Right ventricle myocardium superior (tissue), 1 donor: Measurements from ENCODE around the gene PRIM1. TPM values are rescaled to one million over a fixed set of nuclear protein-coding genes. Genes with fewer than 3 reads are reported as not detected.
"Not testable (repeated sequence)": the region's sequence is repeated elsewhere in the genome, so short reads cannot be mapped to it uniquely, and the experiment has no call there.

ENCODE experiments used
- ATAC-seq: fragments of 200-7000 bp; cut with Tn5 transposase; one replicate; pipeline ENCODE4 v1.9.1; 2020; ENCODE audit warnings: mild to moderate bottlenecking; ENCODE audit not compliant: poor library complexity
- DNase-seq: peaks from one replicate; pipeline ENCODE4 v3.0.0-alpha.2; 2020
- intact Hi-C: fragments of 100-400 bp; cut with DNase I; formaldehyde crosslinking; loops from one replicate; pipeline ENCODE4 v1.11.2; 2022
- long read RNA-seq: library from polyadenylated mRNA; unstranded; transcript quantifications from one replicate; pipeline ENCODE4 v2.0.0, GENCODE V29; 2021
- total RNA-seq: library from RNA; stranded (reverse); fragmentation: NEBNext Ultra II Directional; extraction: Animal tissue kit (Norgen Biotek cat#: 25700); gene quantifications from one replicate; pipeline ENCODE4 v1.2.1, GENCODE V29; 2021
- donor health status: DM: no; HTN: yes; CAD: no; lungs with severe emphysema.

Gene PRIM1
- 3.6 TPM for total RNA-seq
- long read RNA-seq, transcript PRIM1-201 (13 exons, 1,393 nt): major isoform, 6 of 7 reads
- long read RNA-seq, partial matches to known transcripts: 1 of 7 reads
- long read RNA-seq, other reads (novel, unspliced or antisense): 0 of 7 reads

GRCh38 chr12:56751712-56752598, at the start of gene PRIM1:
TSS of gene PRIM1 (minus strand) at chr12:56752323. CDS start at chr12:56752298, 25 bp downstream.
- intact Hi-C loops: loop anchor here (10.0 kb wide), 2 partner anchors 313 to 363 kb away; partner anchors contain the start of gene STAT6
- peak; percentile 99 for ATAC-seq
- DNase-seq: peak; percentile 92

- DNase-seq (no peak), ATAC-seq (no peak)
- intact Hi-C loops: no loop called here
Measured at GRCh38 chr12:56800221-56800620, 48.1 kb upstream of the PRIM1 start.

GRCh38 chr12:56799345-56799744, 47.2 kb upstream of the PRIM1 start:
- DNase-seq, ATAC-seq, intact Hi-C loops: not testable (repeated sequence)

GRCh38 chr12:56795791-56796190, 43.7 kb upstream of the PRIM1 start:
- intact Hi-C loops, ATAC-seq, DNase-seq: not testable (repeated sequence)

- intact Hi-C loops, DNase-seq, ATAC-seq: not testable (repeated sequence)
Measured at GRCh38 chr12:56795046-56795562, 43.0 kb upstream of the PRIM1 start.

- intact Hi-C loops, ATAC-seq, DNase-seq: not testable (repeated sequence)
Measured at GRCh38 chr12:56793124-56793523, 41.0 kb upstream of the PRIM1 start.

- ATAC-seq: no peak
- no peak for DNase-seq
- intact Hi-C loops: no loop called here
Measured at GRCh38 chr12:56792678-56793077, 40.6 kb upstream of the PRIM1 start.

GRCh38 chr12:56789429-56789828, 37.3 kb upstream of the PRIM1 start:
- intact Hi-C loops, ATAC-seq: not testable (repeated sequence)

GRCh38 chr12:56787498-56787897, 35.4 kb upstream of the PRIM1 start:
- intact Hi-C loops: no loop called here
- no peak for ATAC-seq
- DNase-seq: no peak

More at GRCh38 chr12:56789429-56789828, 37.3 kb upstream of the PRIM1 start:
- DNase-seq: not testable (repeated sequence)

- intact Hi-C loops: no loop called here
- ATAC-seq (no peak), DNase-seq (no peak)
Measured at GRCh38 chr12:56785874-56786273, 33.8 kb upstream of the PRIM1 start.

GRCh38 chr12:56785141-56785865, 33.2 kb upstream of the PRIM1 start:
- no peak for ATAC-seq
- intact Hi-C loops: no loop called here

GRCh38 chr12:56781726-56782125, 29.6 kb upstream of the PRIM1 start:
- ATAC-seq (no peak), DNase-seq (no peak)
- intact Hi-C loops: no loop called here

More at GRCh38 chr12:56785141-56785865, 33.2 kb upstream of the PRIM1 start:
- no peak for DNase-seq

- intact Hi-C loops: no loop called here
- no peak for ATAC-seq
- DNase-seq: no peak
Measured at GRCh38 chr12:56778756-56779155, 26.6 kb upstream of the PRIM1 start.

- ATAC-seq (no peak), DNase-seq (no peak)
- intact Hi-C loops: no loop called here
Measured at GRCh38 chr12:56776654-56777053, 24.5 kb upstream of the PRIM1 start.

- ATAC-seq (no peak), DNase-seq (no peak)
- intact Hi-C loops: no loop called here
Measured at GRCh38 chr12:56775638-56776037, 23.5 kb upstream of the PRIM1 start.

GRCh38 chr12:56773113-56773512, 21.0 kb upstream of the PRIM1 start:
- ATAC-seq (no peak), DNase-seq (no peak)
- intact Hi-C loops: no loop called here

- ATAC-seq (no peak), DNase-seq (no peak)
- intact Hi-C loops: no loop called here
Measured at GRCh38 chr12:56772625-56773024, 20.5 kb upstream of the PRIM1 start.

GRCh38 chr12:56769868-56770267, 17.7 kb upstream of the PRIM1 start:
- no peak for DNase-seq
- ATAC-seq: no peak
- intact Hi-C loops: no loop called here

GRCh38 chr12:56768424-56768823, 16.3 kb upstream of the PRIM1 start:
- DNase-seq (no peak), ATAC-seq (no peak)
- intact Hi-C loops: no loop called here
